SW 1271 (cell line): ENCODE results near the gene PRND.
"Not testable (repeated sequence)": the region's sequence is repeated elsewhere in the genome, so short reads cannot be mapped to it uniquely, and the experiment has no call there.

Source experiments
- DNase-seq, 2 experiments: peaks; one replicate each; lab custom pipeline; 2025; lab: John Stamatoyannopoulos, UW

Gene PRND

DNA sequence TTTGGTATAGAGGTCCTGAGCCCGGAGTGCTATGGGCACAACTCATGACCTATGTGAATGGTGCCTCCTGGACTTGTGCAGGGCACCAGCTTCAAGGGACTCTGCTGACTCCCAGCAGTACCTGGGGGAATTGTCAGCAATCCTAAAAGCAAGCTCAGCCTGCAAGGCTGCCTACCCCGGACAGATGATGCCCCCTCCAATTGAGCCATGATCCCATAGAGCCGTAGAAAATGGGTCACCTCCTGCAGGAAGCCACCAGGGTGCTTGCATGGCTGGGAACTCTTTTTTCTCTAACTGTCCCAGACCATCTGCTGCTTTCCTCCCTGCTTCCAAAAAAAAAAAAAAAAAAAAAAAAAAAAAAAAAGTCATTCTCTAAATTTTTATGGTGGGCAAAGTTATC lies 12.9 kb upstream of the PRND start:
- no peak for DNase-seq

DNA sequence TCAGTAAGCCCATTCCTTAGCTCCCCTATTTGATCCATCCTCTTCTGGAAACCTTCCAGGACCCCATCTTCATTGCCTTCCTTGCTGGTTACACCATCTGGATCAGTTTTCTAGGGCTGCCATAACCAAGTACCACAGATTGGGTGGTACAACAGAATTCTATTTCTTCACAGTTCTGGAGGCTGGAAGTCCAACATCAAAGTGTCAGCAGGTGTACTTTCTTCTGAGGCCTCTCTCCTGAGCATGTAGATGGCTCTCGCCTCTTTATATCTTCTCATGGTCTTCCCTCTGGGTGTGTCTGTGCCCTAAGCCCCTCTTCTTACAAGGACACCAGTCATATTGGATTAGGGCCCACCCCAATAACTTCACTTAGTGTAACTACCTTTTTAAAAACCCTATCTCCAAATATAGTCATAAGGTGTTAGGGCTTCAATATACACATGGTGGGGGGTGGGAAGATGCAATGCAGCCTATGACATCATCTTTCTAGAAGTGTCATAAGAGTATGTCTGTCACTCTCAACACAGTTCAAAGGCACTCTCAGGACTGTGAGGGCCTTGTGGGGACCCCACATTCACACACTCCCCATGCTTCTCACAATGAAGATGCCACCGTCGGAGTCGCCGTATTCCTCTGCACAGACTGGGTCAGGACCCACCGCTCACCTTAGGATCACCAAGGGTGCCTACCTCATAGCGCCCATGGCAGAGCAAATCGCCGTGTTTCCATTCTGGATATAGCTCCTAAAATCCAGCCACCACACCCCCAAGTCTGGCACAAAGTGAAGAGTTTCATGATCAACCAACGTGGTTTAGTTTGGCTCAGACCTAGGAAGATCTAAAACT lies 12.2 kb upstream of the PRND start:
- no peak for DNase-seq

DNA sequence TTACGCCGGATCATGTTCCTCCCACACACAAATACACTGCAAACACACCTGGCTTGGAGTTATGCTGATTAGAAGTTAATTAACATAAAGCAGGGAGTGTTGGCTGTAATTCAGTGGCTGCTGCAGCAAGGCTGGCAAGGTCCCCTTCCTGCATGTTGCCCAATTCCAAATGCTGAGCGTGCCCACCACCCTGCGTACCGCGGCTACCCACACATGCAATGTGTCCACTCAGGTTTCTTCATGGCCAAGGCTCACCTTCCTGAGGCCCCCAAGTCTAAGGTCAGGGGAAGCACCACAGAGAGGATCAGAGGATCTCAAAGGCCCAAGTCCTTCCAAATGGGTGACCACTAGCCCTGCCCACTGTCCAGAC lies 11.6 kb upstream of the PRND start:
- no peak for DNase-seq

DNA sequence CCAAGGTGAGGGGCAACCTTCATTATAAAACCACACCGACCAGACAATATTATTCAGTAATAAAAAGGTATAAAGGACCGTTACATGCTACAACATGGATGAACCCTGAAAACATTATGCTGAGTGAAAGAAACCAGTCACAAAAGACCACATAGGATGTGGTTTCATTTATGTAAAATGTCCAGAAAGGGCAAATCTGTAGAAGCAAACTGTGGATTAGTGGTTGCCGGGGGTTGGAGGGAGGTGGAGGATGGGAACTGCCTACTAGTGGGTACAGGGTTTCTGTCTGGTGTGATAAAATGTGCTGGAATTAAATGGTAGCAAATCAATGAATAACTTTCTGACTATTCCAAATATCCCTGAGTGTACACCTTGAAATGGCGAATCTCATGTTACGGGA lies 10.2 kb upstream of the PRND start:
- DNase-seq: no peak

DNA sequence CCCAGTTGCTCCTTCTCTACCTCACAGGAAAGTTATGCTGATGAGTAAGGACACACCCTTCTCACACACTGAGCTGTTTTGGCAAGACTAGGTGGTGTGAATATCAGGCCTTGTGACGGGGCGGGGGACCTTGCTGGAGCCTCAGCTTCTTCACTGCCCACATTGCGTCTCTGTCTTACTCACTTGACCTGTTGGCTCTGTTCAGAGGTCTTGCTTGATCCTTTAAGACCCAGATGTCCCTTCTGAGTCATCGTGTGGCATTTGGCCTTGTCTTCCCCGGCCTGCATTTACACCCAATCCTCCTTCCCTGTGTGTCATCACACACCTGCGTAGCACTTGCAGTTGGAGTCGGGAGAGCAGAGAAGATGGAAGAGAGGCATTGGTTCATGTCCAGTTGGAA lies 8.3 kb upstream of the PRND start:
- DNase-seq: no peak

DNA sequence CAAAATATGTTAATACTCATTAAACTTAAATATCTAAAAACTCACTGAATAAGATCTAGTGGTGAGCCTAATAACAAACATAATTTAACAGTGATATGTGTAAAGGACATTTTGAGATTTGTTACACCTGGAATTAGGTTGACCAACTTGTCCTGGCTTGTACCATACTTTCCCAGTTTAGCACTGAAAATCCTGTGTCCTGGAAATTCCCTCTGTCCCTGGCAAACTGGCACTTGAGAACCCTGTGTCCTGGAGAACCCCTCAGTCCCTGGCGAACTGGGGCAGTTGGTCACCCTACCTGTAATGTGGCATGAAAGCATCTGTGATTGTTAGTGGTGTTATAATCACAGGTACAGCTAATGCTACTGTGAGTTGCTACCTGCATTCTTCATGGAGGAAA lies 6.9 kb upstream of the PRND start:
- DNase-seq: no peak

DNA sequence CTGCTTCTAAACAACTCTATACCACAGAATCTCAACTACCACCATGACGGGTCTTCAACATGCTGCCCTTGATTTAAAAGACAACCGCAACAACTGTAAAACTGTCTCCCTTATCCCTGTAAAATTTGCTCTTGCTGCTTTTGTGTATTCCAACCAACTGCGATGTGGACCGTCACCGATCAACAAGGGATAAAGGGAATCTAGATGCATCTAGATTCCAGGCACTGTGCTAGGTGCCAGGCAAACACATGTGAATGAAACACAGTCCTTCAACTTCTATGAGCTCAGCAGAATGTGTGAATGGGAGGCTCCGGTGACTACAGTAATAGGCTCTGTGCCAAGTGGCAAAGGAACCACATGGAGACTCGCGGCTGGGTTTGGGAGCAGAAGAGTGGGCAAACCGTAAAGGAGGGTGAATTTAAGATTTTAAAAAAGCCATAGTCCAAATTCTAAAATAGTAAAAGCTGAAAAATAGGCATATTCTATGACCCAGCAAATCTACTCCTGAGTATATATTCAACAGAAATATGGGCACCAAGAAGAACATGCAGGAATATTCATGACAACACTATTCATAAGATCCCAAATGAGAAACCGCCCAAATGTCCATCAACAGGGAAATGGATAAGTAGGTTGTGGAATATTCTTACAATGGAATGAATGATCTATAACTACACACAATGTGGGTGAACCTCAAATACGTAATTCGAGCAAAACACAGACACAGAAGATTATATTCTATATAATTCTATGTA lies 3.7 kb upstream of the PRND start:
- DNase-seq: no peak

DNA sequence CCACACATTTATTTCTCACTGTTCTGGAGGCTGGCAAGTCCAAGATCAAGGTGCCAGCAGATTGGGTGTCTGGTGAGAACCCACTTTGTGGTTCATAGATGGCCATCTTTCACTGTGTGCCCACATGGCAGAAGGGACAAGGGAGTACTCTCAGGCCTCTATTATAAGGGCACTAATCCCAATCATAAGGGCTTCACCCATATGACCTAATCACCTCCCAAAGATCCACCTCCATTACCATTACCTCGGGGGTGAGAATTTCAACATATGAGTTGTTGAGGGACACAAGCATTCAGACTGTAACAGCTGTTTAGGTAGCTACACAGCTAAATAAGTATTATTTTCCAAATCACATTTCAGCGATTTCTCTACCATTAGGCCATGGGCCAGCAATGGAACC lies 2.5 kb upstream of the PRND start:
- no peak for DNase-seq

DNA sequence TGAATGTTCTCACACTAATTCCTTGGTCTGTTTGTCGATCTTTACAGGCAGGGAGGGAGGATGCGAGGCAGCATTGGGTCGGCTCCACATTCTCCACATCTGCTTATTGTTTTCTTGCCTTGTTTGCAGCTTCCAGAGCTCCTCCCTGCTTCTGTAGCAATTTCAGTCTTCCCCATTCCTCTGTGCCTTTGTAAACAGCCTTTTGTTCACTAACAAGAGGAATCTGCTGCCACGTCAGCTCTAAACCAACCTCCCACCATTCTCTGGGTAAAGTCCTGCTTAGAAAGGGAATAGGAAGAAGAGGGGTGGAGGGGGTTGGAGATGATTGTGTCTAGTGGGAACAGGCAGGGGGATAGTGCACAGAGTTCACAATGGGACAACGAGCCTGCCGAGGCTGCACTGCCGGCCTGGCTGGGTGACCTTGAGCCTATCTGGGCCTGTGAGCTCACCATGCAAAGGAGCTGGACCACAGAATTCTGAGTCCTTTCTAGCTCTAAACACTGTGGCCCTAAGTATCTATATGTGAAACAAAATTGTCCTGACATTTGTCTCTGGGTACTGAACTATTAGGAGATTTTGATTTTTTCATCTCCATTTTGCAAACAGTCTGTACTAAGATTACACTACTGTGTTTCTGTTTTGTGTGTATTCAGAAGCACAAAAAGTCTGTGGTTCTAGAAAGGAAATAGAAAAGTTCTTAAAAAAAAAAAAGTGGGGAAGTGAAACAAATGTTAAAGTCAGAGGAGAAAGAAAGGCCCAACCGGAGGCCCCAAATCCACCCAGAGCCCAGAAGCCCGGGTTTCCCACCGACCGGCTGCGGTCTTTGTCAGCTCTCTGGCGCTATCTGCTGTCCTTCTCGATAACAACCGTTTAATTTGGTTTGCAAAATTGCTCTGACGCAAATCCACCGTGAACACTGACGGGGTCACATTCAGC lies 1.4 kb upstream of the PRND start:
- peak; percentile 27 to 61 for DNase-seq

DNA sequence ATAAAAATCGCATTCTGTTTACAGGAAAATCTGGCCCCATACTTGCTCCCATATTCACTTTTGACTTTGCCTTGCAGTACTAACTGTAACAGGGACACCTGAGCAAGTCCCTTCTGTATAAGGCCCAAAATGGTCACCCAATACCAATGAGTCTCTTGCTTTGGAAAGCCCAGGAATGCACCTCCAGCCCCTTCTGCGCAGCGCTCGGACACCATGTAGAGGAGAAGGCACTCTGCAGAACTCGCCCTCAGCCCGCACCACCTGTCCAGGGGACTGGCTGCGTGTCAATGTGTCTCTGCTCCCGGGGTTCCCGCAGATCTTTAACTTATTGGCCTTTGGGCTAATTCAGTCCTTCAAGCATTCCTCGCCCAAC lies 746 bp upstream of the PRND start:
- DNase-seq: no peak

DNA sequence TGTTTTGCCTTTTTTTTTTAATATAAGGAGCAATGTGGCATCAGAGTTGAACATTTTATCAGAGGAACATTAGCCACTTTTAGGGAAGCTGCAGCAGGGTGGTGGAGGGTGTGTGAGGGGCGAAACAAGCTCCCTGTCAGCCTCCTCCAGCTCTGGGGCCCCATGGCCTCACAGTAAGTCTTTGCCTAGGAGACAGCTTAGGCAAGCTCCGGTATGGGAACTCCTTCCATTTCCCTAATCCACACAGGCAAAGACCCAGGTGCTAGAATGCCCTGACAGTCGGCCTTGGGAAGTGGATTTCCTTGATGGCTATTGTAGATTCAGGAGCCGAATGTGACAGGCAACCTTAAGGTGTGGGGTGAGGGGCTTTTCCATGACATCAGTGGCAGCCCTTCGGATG lies 862 bp downstream of the PRND start:
- DNase-seq: no peak

DNA sequence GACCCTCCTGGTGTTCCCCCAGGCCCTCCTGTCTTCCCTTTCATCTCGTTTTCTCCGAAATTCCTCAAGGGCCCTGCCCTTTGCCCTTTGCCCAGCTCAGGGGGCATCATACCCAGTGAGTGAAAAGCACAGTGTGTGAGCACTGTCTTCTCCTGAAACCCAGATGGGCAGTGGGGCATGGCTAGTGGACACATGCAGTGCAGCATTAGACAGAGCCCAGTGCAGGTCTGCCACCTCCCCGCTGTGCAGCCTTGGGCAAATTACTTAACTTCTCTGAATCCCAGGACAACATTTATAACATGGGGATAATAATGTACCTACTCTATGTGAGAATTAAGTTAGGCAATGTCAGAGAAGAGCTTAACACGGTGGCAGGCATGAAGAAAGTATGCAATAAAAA lies 1.3 kb downstream of the PRND start:
- DNase-seq: no peak

DNA sequence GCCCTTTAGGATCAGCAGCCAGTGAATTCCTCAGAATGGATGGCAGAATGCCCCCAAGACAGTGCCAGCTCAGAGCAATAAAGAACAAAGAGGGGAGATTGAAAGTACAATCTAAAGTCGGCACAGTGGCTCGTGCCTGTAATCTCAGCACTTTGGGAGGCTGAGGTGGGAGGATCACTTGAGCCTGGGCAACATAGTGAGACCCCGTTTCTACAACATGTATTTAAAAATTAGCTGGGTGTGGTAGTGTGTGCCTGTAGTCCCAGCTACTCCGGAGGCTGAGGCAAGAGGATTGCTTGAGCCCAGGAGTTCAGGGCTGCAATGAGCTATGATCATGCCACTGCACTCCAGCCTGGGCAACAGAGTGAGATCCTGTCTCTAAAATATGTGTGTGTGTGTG lies 1.8 kb downstream of the PRND start:
- not testable (repeated sequence) for DNase-seq

DNA sequence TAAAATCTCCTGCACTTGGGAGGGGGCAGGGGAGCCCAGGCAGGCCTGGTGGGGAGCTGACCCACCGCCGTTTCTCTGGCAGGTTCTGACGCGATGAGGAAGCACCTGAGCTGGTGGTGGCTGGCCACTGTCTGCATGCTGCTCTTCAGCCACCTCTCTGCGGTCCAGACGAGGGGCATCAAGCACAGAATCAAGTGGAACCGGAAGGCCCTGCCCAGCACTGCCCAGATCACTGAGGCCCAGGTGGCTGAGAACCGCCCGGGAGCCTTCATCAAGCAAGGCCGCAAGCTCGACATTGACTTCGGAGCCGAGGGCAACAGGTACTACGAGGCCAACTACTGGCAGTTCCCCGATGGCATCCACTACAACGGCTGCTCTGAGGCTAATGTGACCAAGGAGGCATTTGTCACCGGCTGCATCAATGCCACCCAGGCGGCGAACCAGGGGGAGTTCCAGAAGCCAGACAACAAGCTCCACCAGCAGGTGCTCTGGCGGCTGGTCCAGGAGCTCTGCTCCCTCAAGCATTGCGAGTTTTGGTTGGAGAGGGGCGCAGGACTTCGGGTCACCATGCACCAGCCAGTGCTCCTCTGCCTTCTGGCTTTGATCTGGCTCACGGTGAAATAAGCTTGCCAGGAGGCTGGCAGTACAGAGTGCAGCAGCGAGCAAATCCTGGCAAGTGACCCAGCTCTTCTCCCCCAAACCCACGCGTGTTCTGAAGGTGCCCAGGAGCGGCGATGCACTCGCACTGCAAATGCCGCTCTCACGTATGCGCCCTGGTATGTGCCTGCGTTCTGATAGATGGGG lies 3.0 kb downstream of the PRND start:
- no peak for DNase-seq

DNA sequence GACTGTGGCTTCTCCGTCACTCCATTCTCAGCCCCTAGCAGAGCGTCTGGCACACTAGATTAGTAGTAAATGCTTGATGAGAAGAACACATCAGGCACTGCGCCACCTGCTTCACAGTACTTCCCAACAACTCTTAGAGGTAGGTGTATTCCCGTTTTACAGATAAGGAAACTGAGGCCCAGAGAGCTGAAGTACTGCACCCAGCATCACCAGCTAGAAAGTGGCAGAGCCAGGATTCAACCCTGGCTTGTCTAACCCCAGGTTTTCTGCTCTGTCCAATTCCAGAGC lies 3.5 kb downstream of the PRND start:
- no peak for DNase-seq

DNA sequence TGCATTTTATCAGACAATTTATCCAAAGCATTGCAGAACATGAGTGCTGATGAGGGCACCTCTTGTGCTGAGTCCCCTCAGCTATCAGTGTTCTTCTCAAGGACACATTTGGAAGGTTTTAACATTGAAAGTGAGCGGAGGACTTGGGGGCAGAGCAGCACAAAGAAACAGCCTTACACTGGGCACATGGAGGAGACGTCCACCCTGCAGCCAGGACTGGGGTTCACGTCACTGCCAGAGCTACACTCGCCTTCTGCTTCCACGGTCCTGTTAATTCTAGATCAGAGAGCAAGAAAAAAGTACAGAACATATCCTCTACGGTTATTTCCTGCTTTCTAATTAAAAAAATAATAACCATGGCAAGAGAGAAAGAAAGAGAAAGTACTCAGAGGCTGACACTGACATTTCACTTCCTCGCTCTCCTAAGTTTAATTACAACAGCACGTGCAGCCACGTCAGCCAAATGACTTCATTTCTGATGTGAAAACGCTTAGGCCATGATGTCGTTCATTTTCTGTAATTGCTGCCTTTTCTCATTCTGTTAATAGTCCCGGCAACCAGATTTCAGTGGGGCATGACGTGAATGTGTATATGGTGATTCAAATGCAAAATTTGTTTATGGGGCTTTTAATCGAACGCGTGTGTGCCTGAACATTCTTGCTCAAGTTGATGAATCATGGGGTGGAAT lies 5.1 kb downstream of the PRND start:
- no peak for DNase-seq

DNA sequence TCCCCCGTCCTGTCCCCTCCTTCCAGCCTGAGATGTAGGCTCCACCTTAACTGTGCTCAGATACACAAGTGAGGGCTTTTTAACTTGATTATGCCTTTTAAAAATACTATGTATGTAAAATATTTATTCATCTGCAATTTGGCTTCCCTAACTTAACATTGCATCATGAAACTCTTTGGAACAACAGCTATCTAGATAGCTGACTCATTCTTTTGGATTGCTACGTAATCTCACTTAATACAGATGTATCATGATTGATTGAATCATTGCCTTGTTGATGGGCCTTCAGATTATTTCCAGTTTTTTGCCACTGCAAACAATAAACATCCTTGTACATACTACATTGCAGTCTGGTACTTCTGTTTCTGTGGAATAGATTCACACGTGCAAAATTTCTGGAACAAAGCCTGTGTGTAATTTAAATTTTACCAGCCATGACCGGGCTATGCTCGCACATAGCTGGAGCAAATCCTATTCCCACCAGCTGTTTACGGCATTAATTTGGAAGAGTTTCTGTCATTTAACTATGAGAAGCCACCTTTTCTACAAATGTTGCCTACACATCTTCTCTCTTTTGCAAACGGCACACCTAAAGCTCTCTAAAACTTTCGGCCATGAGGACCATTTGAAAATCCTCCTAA lies 6.5 kb downstream of the PRND start:
- DNase-seq: no peak

DNA sequence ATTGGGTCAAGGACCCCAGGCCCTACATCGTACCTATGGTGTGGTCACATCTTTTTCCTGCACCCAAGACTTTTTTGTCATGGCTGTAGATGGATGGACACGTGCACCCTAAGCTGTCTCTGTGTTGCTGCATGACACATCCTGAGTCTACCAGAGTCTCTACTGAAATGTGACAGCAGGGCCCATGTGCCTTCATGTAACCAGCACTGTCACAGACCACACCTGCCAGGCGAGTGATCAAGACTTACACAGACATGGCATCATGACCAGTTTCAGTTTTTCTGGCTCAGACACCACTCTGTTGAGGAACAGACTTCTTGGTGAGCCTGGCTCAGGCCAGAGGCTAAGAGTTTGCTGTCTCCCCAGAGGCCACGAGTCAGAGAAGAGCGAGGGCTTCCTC lies 7.6 kb downstream of the PRND start:
- DNase-seq: no peak

DNA sequence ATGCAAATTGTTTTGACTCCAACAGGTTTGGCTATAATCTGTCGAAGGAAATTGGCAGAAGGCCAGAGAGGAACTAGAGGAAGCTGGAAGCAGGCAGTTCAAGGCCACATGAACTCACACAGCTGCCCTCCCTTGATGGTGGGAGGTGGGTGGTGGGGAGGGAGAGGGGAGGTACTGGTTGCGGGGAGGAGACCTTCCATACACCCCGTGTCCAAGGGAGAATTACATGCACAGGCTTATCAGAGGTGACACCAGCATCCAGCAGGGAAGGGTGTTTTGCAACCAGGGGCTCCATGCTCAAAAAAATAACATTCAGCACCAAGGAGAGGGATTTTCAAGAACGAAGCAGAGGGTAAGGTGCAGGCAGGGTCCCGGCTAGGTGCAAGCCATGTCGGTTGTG lies 9.1 kb downstream of the PRND start:
- no peak for DNase-seq

DNA sequence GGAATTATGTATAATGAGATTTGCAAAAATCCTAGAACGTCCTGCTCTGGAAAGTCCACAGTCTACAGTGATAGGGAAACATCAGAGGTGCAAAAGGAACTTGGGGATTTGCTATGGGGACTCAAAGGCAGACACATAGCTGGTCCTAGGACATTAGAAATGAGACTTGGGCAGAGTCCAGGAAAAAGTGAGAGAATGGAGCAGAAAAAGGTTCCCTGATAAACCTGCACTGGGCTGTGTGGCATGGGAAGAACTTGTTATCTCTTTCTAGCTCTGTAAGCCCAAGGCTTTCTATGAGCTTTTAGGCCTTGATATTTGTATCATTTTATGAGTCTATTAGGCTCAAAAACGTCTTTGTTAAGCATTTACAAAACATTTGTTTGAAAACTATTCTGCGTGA lies 15.2 kb downstream of the PRND start:
- DNase-seq: no peak
